IMR-90 (cell line): ENCODE measurements around the gene WDR6. TPM values are rescaled to one million over a fixed set of nuclear protein-coding genes. Genes with fewer than 3 reads are reported as not detected.

Experiments used
- ATAC-seq: fragments of 200-7000 bp; cut with Tn5 transposase; 2 replicates; pipeline ENCODE4 v1.9.1; 2020; ENCODE audit warnings: low read depth, mild to moderate bottlenecking, moderate library complexity
- BruUV-seq: library from RNA; stranded (reverse); fragments of 400-500 nt; replicated peaks from 2 replicates; lab custom pipeline; 2021; lab: Mats Ljungman, UMichigan
- CTCF ChIA-PET: fragments of 300-600 bp; formaldehyde crosslinking; extraction: SDS; loops from one replicate; lab custom pipeline; 2021; ENCODE audit warnings: antibody characterized with exemption; lab: Yijun Ruan, JAX
- POLR2A ChIA-PET: fragments of 300-600 bp; sonication (Branson Sonifier 250); formaldehyde crosslinking; loops from one replicate; lab custom pipeline; 2022; ENCODE audit warnings: antibody characterized with exemption; ENCODE audit not compliant: unreplicated experiment; lab: Charles Lee
- DNase-seq: peaks from one replicate; pipeline ENCODE4 v3.0.0; 2013
- H2AFZ ChIP-seq: replicated peaks from 2 replicates; pipeline ENCODE3; 2013; ENCODE audit warnings: low read length, mild to moderate bottlenecking; ENCODE audit not compliant: poor library complexity
- H2AK5ac ChIP-seq: 2 replicates; pipeline ENCODE4 v1.6.1; 2013; ENCODE audit warnings: low read depth, low read length, inconsistent platforms
- H2AK9ac ChIP-seq: replicated peaks from 2 replicates; pipeline ENCODE3; 2013; ENCODE audit warnings: mild to moderate bottlenecking, low read depth, low read length, moderate library complexity; ENCODE audit not compliant: poor library complexity
- H2BK120ac ChIP-seq: 2 replicates; pipeline ENCODE4 v1.6.1; 2013; ENCODE audit warnings: low read depth, low read length, inconsistent platforms
- H2BK15ac ChIP-seq: 3 replicates; pipeline ENCODE4 v1.6.1; 2013; ENCODE audit warnings: low read depth, low read length, inconsistent platforms
- H2BK20ac ChIP-seq: 2 replicates; pipeline ENCODE4 v1.6.1; 2013; ENCODE audit warnings: low read depth, mild to moderate bottlenecking, inconsistent platforms, low read length, moderate library complexity
- H2BK5ac ChIP-seq: 2 replicates; pipeline ENCODE4 v1.6.1; 2013; ENCODE audit warnings: mild to moderate bottlenecking, low read depth, low read length, inconsistent platforms; ENCODE audit not compliant: poor library complexity, severe bottlenecking
- H3K14ac ChIP-seq: replicated peaks from 2 replicates; pipeline ENCODE4 v1.6.1; 2013; ENCODE audit warnings: low read depth, low read length, inconsistent platforms
- H3K18ac ChIP-seq: 2 replicates; pipeline ENCODE4 v1.6.1; 2013; ENCODE audit warnings: low read depth, low read length, control low read depth
- H3K23ac ChIP-seq: 2 replicates; pipeline ENCODE4 v1.6.1; 2013; ENCODE audit warnings: low read depth, low read length, inconsistent platforms
- H3K27ac ChIP-seq: 2 replicates; pipeline ENCODE4 v1.5.1; 2013; ENCODE audit warnings: mild to moderate bottlenecking, control low read depth, low read length; ENCODE audit not compliant: insufficient read depth
- H3K27me3 ChIP-seq: 2 replicates; pipeline ENCODE4 v1.6.1; 2013; ENCODE audit warnings: low read length; ENCODE audit not compliant: control insufficient read depth, insufficient read depth
- H3K36me3 ChIP-seq: 2 replicates; pipeline ENCODE4 v1.6.1; 2013; ENCODE audit warnings: low read length, mixed read lengths; ENCODE audit not compliant: control insufficient read depth, insufficient read depth
- H3K4ac ChIP-seq: 2 replicates; pipeline ENCODE4 v1.6.1; 2013; ENCODE audit warnings: low read depth, low read length, inconsistent platforms
- H3K4me1 ChIP-seq: 2 replicates; pipeline ENCODE4 v1.6.1; 2013; ENCODE audit warnings: low read length, mixed read lengths; ENCODE audit not compliant: control insufficient read depth, insufficient read depth
- H3K4me2 ChIP-seq: 2 replicates; pipeline ENCODE4 v1.6.1; 2013; ENCODE audit warnings: low read depth, mild to moderate bottlenecking, control low read depth, low read length, moderate library complexity
- H3K4me3 ChIP-seq: 2 replicates; pipeline ENCODE4 v1.5.1; 2013; ENCODE audit warnings: low read depth, mild to moderate bottlenecking, control low read depth, low read length, moderate library complexity; ENCODE audit not compliant: insufficient read depth
- H3K56ac ChIP-seq: 2 replicates; pipeline ENCODE4 v1.6.1; 2013; ENCODE audit warnings: low read length, inconsistent platforms; ENCODE audit not compliant: insufficient read depth; ENCODE audit errors: extremely low read depth
- H3K79me1 ChIP-seq, 2 experiments: 2 replicates each; pipeline ENCODE4 v1.6.1; 2013; ENCODE audit warnings: low read length in 2 of 2, inconsistent platforms in 1 of 2, low read depth in 1 of 2
- H3K9ac ChIP-seq: 2 replicates; pipeline ENCODE4 v1.6.1; 2013; ENCODE audit warnings: low read depth, low read length, control low read depth
- H3K9me1 ChIP-seq: 2 replicates; pipeline ENCODE4 v1.6.1; 2013; ENCODE audit warnings: low read length, inconsistent platforms; ENCODE audit not compliant: insufficient read depth
- H3K9me3 ChIP-seq: 2 replicates; pipeline ENCODE4 v1.6.1; 2013; ENCODE audit warnings: low read length; ENCODE audit not compliant: control insufficient read depth, insufficient read depth
- H4K20me1 ChIP-seq: 2 replicates; pipeline ENCODE4 v1.6.1; 2013; ENCODE audit warnings: low read length, inconsistent platforms; ENCODE audit not compliant: insufficient read depth
- H4K5ac ChIP-seq: 2 replicates; pipeline ENCODE4 v1.6.1; 2013; ENCODE audit warnings: mild to moderate bottlenecking, low read depth, low read length, control low read depth
- H4K8ac ChIP-seq, 2 experiments: 2 replicates each; pipeline ENCODE4 v1.6.1; 2013; ENCODE audit warnings: low read depth in 2 of 2, low read length in 2 of 2, control low read depth in 1 of 2, inconsistent platforms in 1 of 2
- H4K91ac ChIP-seq: 2 replicates; pipeline ENCODE4 v1.6.1; 2013; ENCODE audit warnings: low read depth, low read length, inconsistent platforms; ENCODE audit not compliant: insufficient read depth
- BHLHE40 ChIP-seq: fragments of 150-350 bp; IDR thresholded peaks from 2 replicates; pipeline ENCODE4 v1.6.1; 2016; ENCODE audit warnings: mild to moderate bottlenecking, low read depth, low read length
- CEBPB ChIP-seq: IDR thresholded peaks from 2 replicates; pipeline ENCODE4 v1.6.1; 2012; ENCODE audit warnings: low read depth, low read length, improper control_type of control experiment
- CHD1 ChIP-seq: IDR thresholded peaks from 2 replicates; pipeline ENCODE4 v1.6.1; 2012; ENCODE audit warnings: low read depth, low read length, improper control_type of control experiment
- CTCF ChIP-seq: conservative IDR thresholded peaks from 2 replicates; pipeline ENCODE4 v1.5.1; 2012; ENCODE audit warnings: mild to moderate bottlenecking, low read depth, low read length, improper control_type of control experiment
- FOS ChIP-seq: fragments of 150-350 bp; IDR thresholded peaks from 2 replicates; pipeline ENCODE4 v1.6.1; 2016; ENCODE audit warnings: low read depth, low read length
- MAFK ChIP-seq: IDR thresholded peaks from 2 replicates; pipeline ENCODE4 v1.6.1; 2012; ENCODE audit warnings: low read depth, low read length, improper control_type of control experiment
- MAZ ChIP-seq: IDR thresholded peaks from 2 replicates; pipeline ENCODE4 v1.6.1; 2012; ENCODE audit warnings: low read depth, mild to moderate bottlenecking, low read length, improper control_type of control experiment, moderate library complexity, borderline replicate concordance
- MXI1 ChIP-seq: IDR thresholded peaks from 2 replicates; pipeline ENCODE4 v1.6.1; 2012; ENCODE audit warnings: low read depth, mild to moderate bottlenecking, low read length, moderate library complexity, borderline replicate concordance
- NFE2L2 ChIP-seq: fragments of 150-350 bp; IDR thresholded peaks from 2 replicates; pipeline ENCODE4 v1.6.1; 2016; ENCODE audit warnings: low read depth, mild to moderate bottlenecking, low read length
- POLR2A ChIP-seq: IDR thresholded peaks from 2 replicates; pipeline ENCODE4 v1.6.1; 2012; ENCODE audit warnings: mild to moderate bottlenecking, low read depth, low read length
- RAD21 ChIP-seq: IDR thresholded peaks from 2 replicates; pipeline ENCODE4 v1.6.1; 2012; ENCODE audit warnings: low read length, improper control_type of control experiment
- RCOR1 ChIP-seq: IDR thresholded peaks from 2 replicates; pipeline ENCODE4 v1.6.1; 2012; ENCODE audit warnings: mild to moderate bottlenecking, low read length, improper control_type of control experiment; ENCODE audit not compliant: insufficient replicate concordance
- RFX5 ChIP-seq: IDR thresholded peaks from 2 replicates; pipeline ENCODE4 v1.8.0; 2012; ENCODE audit warnings: low read depth, mild to moderate bottlenecking, low read length, moderate library complexity
- SMC3 ChIP-seq: fragments of 150-350 bp; IDR thresholded peaks from 2 replicates; pipeline ENCODE4 v1.6.1; 2016; ENCODE audit warnings: low read depth, mild to moderate bottlenecking, antibody characterized with exemption, low read length, moderate library complexity
- WGBS, 2 experiments: methylation state at CpG; one replicate each; pipeline versions ENCODE4 v1.1.5 to v1.1.7; 2013; ENCODE audit warnings: missing lambda C conversion rate in 2 of 2; ENCODE audit not compliant: insufficient read length in 1 of 2; ENCODE audit errors: extremely low coverage in 2 of 2; 5-methylcytosine and 5-hydroxymethylcytosine counted together
- dilution Hi-C: fragments of 300-500 bp; cut with HindIII; formaldehyde crosslinking; loops from one replicate; pipeline ENCODE4 v1.14.3; 2018; ENCODE audit warnings: low sequenced_read_pairs; ENCODE audit not compliant: unreplicated experiment
- in situ Hi-C: fragments of 300-500 bp; cut with MboI; formaldehyde crosslinking; loops from 3 replicates; pipeline ENCODE4 v1.14.3; 2019; ENCODE audit warnings: low sequenced_read_pairs, inconsistent platforms, mixed read lengths
- intact Hi-C: fragments of 100-400 bp; cut with micrococcal nuclease; formaldehyde crosslinking; loops from 2 replicates; pipeline ENCODE4 v1.10.0; 2022
- polyA plus RNA-seq, 3 experiments: library from polyadenylated mRNA; depleted of rRNA; stranded (reverse); fragments of >200 nt; gene quantifications; 2 replicates each; pipeline ENCODE4 v1.2.3, GENCODE V29; 2012; ENCODE audit warnings: low replicate concordance in 1 of 3
- total RNA-seq: library from RNA; depleted of rRNA; stranded (reverse); fragments of >200 nt; gene quantifications from 2 replicates; pipeline ENCODE4 v1.2.3, GENCODE V29; 2012
- TF ChIP-seq, protein P1 (sequence below): fragments of 150-350 bp; IDR thresholded peaks from 2 replicates; pipeline ENCODE4 v1.6.1; 2017; ENCODE audit warnings: mild to moderate bottlenecking, antibody characterized with exemption, low read length, low read depth

The WDR6 gene
- total and polyA plus RNA-seq, 2 of the 4 experiments (the other 2 are of a cell fraction) = 60.9 to 160 TPM

GRCh38 chr3:49028673-49029562 lies 21.7 kb downstream of the WDR6 start, which contains the start of gene IMPDH2:
Gene IMPDH2, minus strand, starts transcription at chr3:49029398. Its CDS starts 48 bp downstream, at chr3:49029350.
- Histone ChIP-seq H4K5ac (peak within 1 kb of the TSS; percentile 71), H3K4me2 (peak within 1 kb of the TSS; percentile 98), H3K9me3 (no peaks in the 10 kb centered on the region), H2BK20ac (no peak within 1 kb of the TSS), H3K23ac (peak within 1 kb of the TSS; percentile 76), H3K9me1 (peaks cover 32% of the 10 kb centered on the region), H3K27me3 (no peaks in the 10 kb centered on the region), H2AFZ (peak within 1 kb of the TSS; percentile 93), H2BK120ac (no peak within 1 kb of the TSS), H3K9ac (peak within 1 kb of the TSS; percentile 90), H3K36me3 (peaks cover 62% of the 10 kb centered on the region), H4K20me1 (peaks cover 13% of the 10 kb centered on the region), H2AK9ac (peak within 1 kb of the TSS; percentile 100), H3K14ac (peak within 1 kb of the TSS; percentile 97), H3K27ac (peak within 1 kb of the TSS; percentile 83), H4K8ac (peak within 1 kb of the TSS; percentile 67 to 92), H3K79me1 (peaks cover 35 to 64% of the 10 kb centered on the region in 2 experiments), H3K56ac (peak within 1 kb of the TSS; percentile 68), H4K91ac (peak within 1 kb of the TSS; percentile 82), H3K4ac (peak within 1 kb of the TSS; percentile 93), H3K18ac (peak within 1 kb of the TSS; percentile 22; the same call in 1 of the 2 replicates), H2AK5ac (peak within 1 kb of the TSS; percentile 98), H2BK5ac (peak within 1 kb of the TSS; percentile 77), H3K4me1 (peaks cover 7% of the 10 kb centered on the region), H2BK15ac (no peak within 1 kb of the TSS), H3K4me3 (peak within 1 kb of the TSS; percentile 62)
- DNase-seq = peak; percentile 91
- dilution Hi-C loops = no loop called here
- in situ Hi-C loops = no loop called here
- intact Hi-C loops = no loop called here
- no TSS peak for BruUV-seq
- WGBS, 2 experiments = 1% methylated on average over 44 of the region's 55 CpGs; no CpG with 5 or more reads in 1 of the 2 experiments
- ChIA-PET POLR2A (interaction anchor here (0.5 to 0.7 kb wide), 4 partner anchors 9 to 664 kb away, joined by 3 to 7 read pairs (median 4); no protein-coding TSS in a partner anchor), CTCF (no interaction called here)
- peak; percentile 95 for ATAC-seq
- TF ChIP-seq NFE2L2 (no peak), RFX5 (no peak), MAFK (no peak), MXI1 (peak; percentile 68), SMC3 (peak; percentile 4; the same call in 1 of the 2 replicates), RAD21 (no peak), CHD1 (0 out of 2 replicates have a peak, but pooled peaks have one; percentile 35), RCOR1 (no peak), MAZ (peak; percentile 81; the same call in 1 of the 2 replicates), POLR2A (peak; percentile 98), CTCF (0 out of 2 replicates have a peak, but pooled peaks have one; percentile 6), FOS (peak; percentile 23; the same call in 1 of the 2 replicates), CEBPB (peak; percentile 97), BHLHE40 (no peak)
- TF ChIP-seq, protein P1, sequence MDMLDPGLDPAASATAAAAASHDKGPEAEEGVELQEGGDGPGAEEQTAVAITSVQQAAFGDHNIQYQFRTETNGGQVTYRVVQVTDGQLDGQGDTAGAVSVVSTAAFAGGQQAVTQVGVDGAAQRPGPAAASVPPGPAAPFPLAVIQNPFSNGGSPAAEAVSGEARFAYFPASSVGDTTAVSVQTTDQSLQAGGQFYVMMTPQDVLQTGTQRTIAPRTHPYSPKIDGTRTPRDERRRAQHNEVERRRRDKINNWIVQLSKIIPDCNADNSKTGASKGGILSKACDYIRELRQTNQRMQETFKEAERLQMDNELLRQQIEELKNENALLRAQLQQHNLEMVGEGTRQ = no peak; the same call in 1 of the 2 replicates
